K562 (cell line): Measurements from ENCODE around the gene SLC4A2. TPM values are rescaled to one million over a fixed set of nuclear protein-coding genes. Genes with fewer than 3 reads are reported as not detected.

Source experiments
- CBX3 ChIP-seq, 2 experiments: IDR thresholded peaks; 1 replicate in 1 of 2; 2 replicates in 1 of 2; pipeline ENCODE4 v1.6.1; 2012; ENCODE audit warnings: inconsistent platforms in 2 of 2, low read length in 2 of 2, borderline replicate concordance in 1 of 2, control low read depth in 1 of 2
- DMBX1 ChIP-seq: fragments of 250-450 bp; sonication (Bioruptor Pico); IDR thresholded peaks from 2 replicates; pipeline ENCODE4 v1.8.0; 2022; ENCODE audit warnings: inconsistent platforms, mild to moderate bottlenecking, moderate library complexity, borderline replicate concordance
- HDGF ChIP-seq: fragments of 450-650 bp; IDR thresholded peaks from 2 replicates; pipeline ENCODE4 v1.6.1; 2016
- JUN ChIP-seq, 2 experiments: sonication (generic) in 1 of 2; formaldehyde crosslinking in 1 of 2; IDR thresholded peaks; 2 replicates each; pipeline versions ENCODE4 v1.6.1 to v1.8.0; 2012 to 2022; ENCODE audit warnings: borderline replicate concordance in 2 of 2, mild to moderate bottlenecking in 2 of 2, improper control_type of control experiment in 1 of 2, low read depth in 1 of 2, low read length in 1 of 2, missing genetic modification reagents in 1 of 2
- STAT5B ChIP-seq: fragments of 250-450 bp; sonication (Bioruptor Pico); IDR thresholded peaks from 2 replicates; pipeline ENCODE4 v1.8.0; 2021; ENCODE audit warnings: mild to moderate bottlenecking, inconsistent platforms
- TRIM24 ChIP-seq, 2 experiments: fragments of 450-650 bp; IDR thresholded peaks; 2 replicates each; pipeline ENCODE4 v1.6.1; 2016
- ZNF133 ChIP-seq: fragments of 250-450 bp; sonication (Bioruptor Pico); IDR thresholded peaks from 2 replicates; pipeline ENCODE4 v1.4.0; 2020; ENCODE audit warnings: mild to moderate bottlenecking
- ZNF445 ChIP-seq: fragments of 250-450 bp; sonication (Bioruptor Pico); IDR thresholded peaks from 2 replicates; pipeline ENCODE4 v1.4.0; 2020; ENCODE audit warnings: low read depth, mild to moderate bottlenecking, moderate library complexity
- polyA plus RNA-seq, 8 experiments: library from polyadenylated mRNA; depleted of rRNA in 4 of 8; stranded (reverse) in 5 of 8; unstranded in 3 of 8; fragments of >200 nt; fragmentation: Nextera tagmentation in 2 of 8; fragmentation: Illumina TruSeq in 1 of 8; extraction: Ambion mirVana in 2 of 8; extraction: Trizol in 1 of 8; gene quantifications; 2 replicates each; pipeline versions ENCODE4 v1.2.1 to v1.2.3, GENCODE V29; 2011 to 2014; ENCODE audit warnings: inconsistent platforms in 1 of 8, missing spikeins in 1 of 8
- total RNA-seq, 7 experiments: library from RNA; depleted of rRNA in 6 of 7; stranded (reverse); fragments of >200 nt in 6 of 7; fragmentation: Illumina TruSeq in 2 of 7; extraction: Trizol in 2 of 7; gene quantifications; 2 replicates each; pipeline versions ENCODE4 v1.2.1 to v1.2.3, GENCODE V29; 2011 to 2021; ENCODE audit warnings: low replicate concordance in 1 of 7
- TF ChIP-seq, protein P1 (sequence below), 2 experiments: fragments of 450-650 bp; IDR thresholded peaks; 2 replicates each; pipeline ENCODE4 v1.6.1; 2016; ENCODE audit warnings: mild to moderate bottlenecking in 2 of 2, borderline replicate concordance in 1 of 2, low read depth in 1 of 2, moderate library complexity in 1 of 2
- TF ChIP-seq, protein P2 (sequence below), 3 experiments: IDR thresholded peaks in 2 of 3; conservative IDR thresholded peaks in 1 of 3; 2 replicates each; pipeline ENCODE4 v1.5.1; 2011 to 2012; ENCODE audit warnings: low read length in 3 of 3, mild to moderate bottlenecking in 3 of 3, control low read depth in 2 of 3, improper control_type of control experiment in 1 of 3, inconsistent platforms in 1 of 3, low read depth in 1 of 3, mixed read lengths in 1 of 3, moderate library complexity in 1 of 3; ENCODE audit not compliant: insufficient read depth in 2 of 3

The SLC4A2 gene
- total and polyA plus RNA-seq, 9 of the 15 experiments (the other 6 are each of a cell fraction or from before 2014, with no cell fraction given) = 11.4 to 375 (median 130) TPM

DNA sequence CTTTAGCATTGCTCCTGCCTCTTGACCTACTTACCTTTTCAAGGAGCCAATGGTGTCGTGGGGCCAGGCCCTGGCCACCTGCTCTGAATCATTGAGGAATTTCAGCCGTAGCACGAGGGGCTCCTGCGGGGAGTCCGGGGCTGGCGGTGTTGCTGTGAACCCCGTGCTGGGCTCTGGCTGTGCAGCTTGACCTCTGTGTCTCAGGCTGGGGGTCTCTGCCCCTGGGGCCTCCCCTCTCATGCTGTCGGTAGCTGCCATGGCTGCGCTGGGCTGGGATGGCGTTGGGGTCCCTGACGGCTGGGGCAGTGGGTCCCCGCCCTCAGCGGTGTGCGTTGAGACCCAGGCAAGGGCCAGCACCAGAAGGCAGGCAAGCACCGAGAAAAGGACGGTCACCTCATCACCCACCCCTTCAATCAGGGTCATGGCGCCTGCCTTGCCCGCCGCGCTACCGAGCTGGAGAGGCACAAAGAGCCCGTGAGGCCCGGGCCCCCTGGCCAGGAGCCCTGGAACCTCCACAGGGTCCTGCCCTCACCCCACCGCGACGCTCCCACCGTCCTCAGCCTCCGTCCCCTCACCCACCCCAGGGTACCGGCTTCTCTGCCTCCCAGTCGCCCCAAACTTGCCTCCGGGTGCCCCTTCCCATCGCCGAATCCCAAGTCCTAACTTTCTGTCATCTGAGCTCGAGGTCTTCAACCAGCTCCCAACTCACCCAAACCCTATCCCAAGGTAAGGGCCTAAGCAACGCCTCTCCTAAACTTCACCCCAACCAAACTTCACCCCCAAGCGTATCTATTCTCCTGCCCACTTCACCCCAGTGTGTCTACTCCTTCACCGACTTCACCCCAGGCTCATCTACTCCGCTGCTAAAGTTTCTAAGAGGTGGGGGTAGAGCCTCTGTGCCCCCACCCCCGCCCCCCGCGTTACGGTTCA, 23.0 kb downstream of the SLC4A2 start (continued):
- TF ChIP-seq, protein P1, sequence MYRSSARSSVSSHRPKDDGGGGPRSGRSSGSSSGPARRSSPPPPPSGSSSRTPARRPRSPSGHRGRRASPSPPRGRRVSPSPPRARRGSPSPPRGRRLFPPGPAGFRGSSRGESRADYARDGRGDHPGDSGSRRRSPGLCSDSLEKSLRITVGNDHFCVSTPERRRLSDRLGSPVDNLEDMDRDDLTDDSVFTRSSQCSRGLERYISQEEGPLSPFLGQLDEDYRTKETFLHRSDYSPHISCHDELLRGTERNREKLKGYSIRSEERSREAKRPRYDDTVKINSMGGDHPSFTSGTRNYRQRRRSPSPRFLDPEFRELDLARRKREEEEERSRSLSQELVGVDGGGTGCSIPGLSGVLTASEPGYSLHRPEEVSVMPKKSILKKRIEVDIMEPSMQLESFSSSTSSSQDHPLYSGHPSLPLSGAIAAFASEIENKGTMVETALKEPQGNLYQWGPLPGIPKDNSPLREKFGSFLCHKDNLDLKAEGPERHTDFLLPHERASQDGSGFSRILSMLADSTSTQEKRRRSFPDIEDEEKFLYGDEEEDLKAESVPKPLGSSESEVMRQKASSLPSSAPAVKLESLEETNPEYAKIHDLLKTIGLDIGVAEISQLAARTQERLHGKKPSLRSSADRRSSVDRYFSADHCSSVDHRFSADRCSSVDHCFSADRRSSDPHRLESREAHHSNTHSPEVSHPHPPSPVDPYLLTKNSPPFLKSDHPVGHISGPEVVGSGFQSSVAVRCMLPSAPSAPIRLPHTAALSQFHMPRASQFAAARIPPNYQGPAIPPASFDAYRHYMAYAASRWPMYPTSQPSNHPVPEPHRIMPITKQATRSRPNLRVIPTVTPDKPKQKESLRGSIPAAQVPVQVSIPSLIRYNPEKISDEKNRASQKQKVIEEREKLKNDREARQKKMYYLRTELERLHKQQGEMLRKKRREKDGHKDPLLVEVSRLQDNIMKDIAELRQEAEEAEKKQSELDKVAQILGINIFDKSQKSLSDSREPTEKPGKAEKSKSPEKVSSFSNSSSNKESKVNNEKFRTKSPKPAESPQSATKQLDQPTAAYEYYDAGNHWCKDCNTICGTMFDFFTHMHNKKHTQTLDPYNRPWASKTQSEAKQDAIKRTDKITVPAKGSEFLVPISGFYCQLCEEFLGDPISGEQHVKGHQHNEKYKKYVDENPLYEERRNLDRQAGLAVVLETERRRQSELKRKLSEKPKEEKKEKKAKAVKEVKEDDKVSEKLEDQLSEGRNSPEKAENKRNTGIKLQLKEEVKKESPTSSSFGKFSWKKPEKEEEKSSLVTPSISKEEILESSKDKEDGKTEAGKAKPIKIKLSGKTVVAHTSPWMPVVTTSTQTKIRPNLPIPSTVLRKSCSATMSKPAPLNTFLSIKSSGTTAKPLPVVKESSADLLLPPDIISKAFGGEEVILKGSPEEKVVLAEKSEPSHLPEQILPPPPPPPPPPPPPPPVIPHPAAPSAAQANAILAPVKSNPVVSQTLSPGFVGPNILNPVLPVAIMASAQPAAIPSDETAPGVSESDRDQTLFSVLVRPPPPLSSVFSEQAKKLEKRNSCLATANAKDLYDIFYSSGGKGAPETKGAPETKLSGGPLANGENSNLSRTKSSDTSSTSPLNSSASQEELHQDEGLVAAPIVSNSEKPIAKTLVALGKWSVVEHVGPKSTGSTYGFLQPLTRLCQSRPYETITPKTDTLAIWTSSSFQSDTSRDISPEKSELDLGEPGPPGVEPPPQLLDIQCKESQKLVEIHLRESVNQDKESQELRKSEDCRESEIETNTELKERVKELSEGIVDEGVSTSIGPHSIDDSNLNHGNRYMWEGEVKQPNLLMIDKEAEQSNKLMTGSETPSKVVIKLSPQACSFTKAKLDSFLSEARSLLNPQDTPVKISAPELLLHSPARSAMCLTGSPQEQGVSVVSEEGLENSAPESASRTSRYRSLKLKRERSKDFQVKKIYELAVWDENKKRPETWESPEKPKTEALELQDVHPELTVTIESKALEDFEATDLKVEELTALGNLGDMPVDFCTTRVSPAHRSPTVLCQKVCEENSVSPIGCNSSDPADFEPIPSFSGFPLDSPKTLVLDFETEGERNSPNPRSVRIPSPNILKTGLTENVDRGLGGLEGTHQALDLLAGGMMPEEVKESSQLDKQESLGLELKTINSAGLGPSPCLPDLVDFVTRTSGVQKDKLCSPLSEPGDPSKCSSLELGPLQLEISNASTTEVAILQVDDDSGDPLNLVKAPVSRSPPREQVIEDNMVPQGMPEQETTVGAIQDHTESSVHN (IDR thresholded peaks at IDR 0.05; ENCODE audit: borderline replicate concordance in 1 of 2, low read depth in 1 of 2) = no peak
- TF ChIP-seq JUN (IDR thresholded peaks at IDR 0.05; ENCODE audit: borderline replicate concordance, low read depth, low read length) = no peak
- TF ChIP-seq JUN (CRISPR knock-in tag; IDR thresholded peaks at IDR 0.05; ENCODE audit: borderline replicate concordance) = no peak
- TF ChIP-seq STAT5B (CRISPR knock-in tag) = no peak
- TF ChIP-seq TRIM24 (IDR thresholded peaks at IDR 0.05) = 0 out of 4 replicates have a peak, but pooled peaks have one; percentile 8 to 38
- TF ChIP-seq HDGF = no peak; the same call in 1 of the 2 replicates
- TF ChIP-seq CBX3 (IDR thresholded peaks at IDR 0.05; ENCODE audit: borderline replicate concordance in 1 of 2, low read length in 2 of 2) = peak in 1 of 2 experiments; percentile 16; a peak in 1 of 3 replicates
- no peak for TF ChIP-seq ZNF445
- TF ChIP-seq, protein P2, sequence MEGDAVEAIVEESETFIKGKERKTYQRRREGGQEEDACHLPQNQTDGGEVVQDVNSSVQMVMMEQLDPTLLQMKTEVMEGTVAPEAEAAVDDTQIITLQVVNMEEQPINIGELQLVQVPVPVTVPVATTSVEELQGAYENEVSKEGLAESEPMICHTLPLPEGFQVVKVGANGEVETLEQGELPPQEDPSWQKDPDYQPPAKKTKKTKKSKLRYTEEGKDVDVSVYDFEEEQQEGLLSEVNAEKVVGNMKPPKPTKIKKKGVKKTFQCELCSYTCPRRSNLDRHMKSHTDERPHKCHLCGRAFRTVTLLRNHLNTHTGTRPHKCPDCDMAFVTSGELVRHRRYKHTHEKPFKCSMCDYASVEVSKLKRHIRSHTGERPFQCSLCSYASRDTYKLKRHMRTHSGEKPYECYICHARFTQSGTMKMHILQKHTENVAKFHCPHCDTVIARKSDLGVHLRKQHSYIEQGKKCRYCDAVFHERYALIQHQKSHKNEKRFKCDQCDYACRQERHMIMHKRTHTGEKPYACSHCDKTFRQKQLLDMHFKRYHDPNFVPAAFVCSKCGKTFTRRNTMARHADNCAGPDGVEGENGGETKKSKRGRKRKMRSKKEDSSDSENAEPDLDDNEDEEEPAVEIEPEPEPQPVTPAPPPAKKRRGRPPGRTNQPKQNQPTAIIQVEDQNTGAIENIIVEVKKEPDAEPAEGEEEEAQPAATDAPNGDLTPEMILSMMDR (IDR thresholded peaks at IDR 0.05 in 2 of 3, conservative IDR thresholded peaks at IDR 0.05 in 1 of 3; ENCODE audit: insufficient read depth in 2 of 3, low read depth in 1 of 3, low read length in 3 of 3) = no peak
- no peak for TF ChIP-seq DMBX1 (CRISPR knock-in tag)
- TF ChIP-seq ZNF133 = no peak
